Lower leg skin (tissue), 3 donors: ENCODE results near the gene VASN.

Source experiments
- CTCF ChIP-seq, 3 donors: fragments of 450-650 bp; IDR thresholded peaks; one replicate each; pipeline ENCODE4 v1.5.1; 2016; ENCODE audit warnings: antibody characterized with exemption in 3 of 3, mild to moderate bottlenecking in 3 of 3, moderate library complexity in 2 of 3
- POLR2A ChIP-seq, 2 donors: fragments of 450-650 bp; IDR thresholded peaks; one replicate each; pipeline ENCODE4 v1.6.1; 2016 to 2017; ENCODE audit warnings: antibody characterized with exemption in 2 of 2, mild to moderate bottlenecking in 1 of 2, moderate library complexity in 1 of 2

DNA sequence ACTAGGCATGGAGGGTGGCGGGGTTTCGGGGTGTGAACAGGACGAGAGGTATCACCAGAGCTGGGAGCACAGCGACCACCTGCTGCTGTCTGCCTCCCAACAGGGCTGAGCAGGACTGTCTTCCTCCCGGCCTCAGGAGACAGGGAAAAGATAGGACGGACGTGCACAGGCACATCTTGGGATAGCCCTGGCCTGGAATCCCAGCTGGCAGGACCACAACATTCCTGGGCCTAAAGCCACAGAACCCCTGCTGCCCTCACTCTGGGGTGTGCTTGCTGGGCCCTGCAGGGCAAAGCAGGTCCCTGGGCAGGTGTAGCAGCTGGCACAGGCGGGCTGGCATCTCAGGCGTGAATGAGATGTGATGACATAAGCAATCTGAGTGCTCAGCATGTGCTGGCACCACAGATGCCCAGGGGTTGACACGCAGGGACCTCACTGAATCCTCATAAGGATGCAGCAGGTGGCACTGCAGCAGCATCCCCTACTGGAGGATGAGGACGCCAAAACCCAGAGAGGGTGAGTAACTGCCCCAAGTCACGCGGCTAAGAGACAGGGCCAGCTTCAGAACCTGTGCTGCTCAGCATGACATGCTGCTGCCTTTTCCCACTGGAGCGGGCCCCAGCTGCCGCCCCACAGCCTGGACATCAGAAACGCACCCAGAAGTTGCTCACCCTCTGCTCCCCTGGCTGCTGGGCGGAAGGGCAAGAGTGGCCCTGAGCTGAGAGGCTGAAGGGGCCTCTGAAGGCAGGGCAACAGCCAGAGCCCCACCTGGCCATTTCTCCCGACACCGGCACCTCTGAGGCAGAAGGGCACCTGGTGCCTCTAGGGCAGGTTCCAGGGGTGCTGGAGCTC lies 37.7 kb downstream of the VASN start:
- no peak for TF ChIP-seq CTCF (IDR thresholded peaks at IDR 0.05)
- no peak for TF ChIP-seq POLR2A (IDR thresholded peaks at IDR 0.05)
